Effector CD8-positive, alpha-beta T cell (primary cell): Measurements from ENCODE around the gene PLET1.

ENCODE experiments used
- DNase-seq: peaks from one replicate; lab custom pipeline; 2025; lab: John Stamatoyannopoulos, UW

Gene PLET1

DNA sequence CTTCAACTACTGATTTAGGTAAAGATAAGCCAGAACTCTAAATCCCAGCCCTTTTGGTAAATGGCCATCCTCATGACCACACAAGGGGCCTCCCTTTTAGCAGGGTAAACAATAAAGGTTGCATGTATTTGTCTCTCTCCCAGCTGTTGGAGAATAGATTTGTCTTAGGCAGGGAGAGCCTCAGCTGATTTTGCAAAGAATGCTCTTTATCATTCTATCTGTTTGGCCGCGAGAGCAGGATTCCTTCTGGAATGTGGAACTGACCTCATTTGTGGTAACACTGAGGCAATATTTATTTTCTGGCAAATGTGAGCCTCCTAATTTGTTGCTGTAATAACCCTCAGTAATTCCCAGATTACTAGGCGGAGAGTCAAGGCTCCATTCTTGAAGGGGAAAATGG, 19.2 kb downstream of the PLET1 start:
- no peak for DNase-seq

DNA sequence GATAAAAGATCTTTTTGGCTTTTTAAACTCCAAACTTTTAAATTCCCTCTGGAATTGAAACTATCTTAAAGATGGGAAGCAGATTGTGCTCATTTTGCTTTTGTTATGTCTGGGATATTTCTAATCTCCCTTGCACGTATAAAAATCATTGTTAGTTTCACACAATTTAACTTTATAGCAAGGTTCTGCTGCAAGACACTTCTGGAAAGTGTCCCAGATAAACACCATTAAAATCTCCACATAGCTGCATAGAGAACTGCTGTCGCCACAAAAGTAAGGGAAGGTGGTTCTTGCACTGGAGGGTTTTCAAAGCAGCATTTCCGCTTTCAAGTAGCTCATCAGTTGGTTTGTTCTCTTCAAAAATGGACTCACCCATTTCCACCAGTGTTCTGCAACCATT, 22.6 kb downstream of the PLET1 start:
- no peak for DNase-seq

DNA sequence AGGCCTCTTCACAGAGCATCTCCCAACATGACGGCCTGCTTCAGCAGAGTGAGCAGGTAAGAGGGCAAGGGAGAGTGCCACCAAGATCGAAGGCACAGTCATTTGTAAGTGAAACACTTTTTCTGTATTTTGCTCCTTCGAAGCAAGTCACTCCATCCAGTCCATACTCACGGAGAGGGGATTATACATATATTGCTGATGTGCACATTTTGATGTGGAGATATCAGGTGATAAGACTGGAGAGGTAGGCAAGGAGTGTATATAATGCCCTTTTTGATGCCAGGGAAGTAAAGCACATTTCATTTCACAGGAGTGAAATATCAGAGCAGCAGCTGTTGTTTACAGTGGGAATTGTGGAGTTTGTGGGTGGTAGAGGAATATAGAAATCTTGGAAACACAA, 23.2 kb downstream of the PLET1 start:
- no peak for DNase-seq

DNA sequence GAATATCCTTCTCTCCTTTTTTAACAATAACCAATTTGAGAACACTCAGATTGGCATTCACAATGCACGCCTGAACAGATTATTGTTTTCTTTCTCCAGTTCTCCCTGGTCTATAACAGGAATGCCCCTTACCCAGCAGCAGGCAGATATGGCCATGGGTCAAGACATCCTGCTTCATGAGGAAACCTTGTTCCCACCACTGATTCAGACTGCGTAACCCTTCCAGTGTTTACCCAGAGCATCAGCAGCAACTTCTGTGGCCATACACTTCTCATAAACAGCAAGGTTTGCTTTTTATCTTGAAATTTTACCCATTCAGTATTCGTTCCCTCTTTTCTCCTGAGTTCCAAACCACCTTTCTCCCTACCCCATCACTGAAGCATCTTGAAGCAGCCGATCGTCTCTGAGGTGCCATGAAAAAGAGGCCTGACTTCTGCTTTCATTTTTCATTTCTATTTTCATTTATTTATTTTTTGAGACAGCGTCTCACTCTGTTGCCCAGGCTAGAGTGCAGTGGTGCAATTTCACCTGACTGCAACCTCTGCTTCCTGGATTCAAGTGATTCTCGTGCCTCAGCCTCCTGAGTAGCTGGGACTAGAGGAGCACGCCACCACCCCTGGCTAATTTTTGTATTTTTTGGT, 24.8 kb downstream of the PLET1 start:
- no peak for DNase-seq

DNA sequence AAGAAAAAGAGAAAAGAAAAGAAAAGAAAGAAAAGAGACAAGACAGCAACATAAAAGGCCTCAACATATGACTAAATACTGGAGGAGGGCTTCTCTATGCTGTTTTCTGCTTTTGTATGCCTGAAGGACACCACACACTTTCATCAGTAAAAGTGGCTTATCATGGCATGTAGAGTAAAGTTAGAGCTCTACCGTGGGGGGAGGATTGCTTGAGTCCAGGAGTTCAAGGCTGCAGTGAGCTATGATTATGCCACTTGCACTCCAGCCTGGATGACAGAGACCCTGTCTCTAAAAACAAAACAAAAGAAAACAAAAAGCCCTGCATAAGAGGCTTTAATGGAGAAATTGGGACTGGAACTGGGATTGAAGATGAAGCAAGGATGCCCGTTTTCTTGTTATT, 28.7 kb downstream of the PLET1 start:
- DNase-seq, result no peak

DNA sequence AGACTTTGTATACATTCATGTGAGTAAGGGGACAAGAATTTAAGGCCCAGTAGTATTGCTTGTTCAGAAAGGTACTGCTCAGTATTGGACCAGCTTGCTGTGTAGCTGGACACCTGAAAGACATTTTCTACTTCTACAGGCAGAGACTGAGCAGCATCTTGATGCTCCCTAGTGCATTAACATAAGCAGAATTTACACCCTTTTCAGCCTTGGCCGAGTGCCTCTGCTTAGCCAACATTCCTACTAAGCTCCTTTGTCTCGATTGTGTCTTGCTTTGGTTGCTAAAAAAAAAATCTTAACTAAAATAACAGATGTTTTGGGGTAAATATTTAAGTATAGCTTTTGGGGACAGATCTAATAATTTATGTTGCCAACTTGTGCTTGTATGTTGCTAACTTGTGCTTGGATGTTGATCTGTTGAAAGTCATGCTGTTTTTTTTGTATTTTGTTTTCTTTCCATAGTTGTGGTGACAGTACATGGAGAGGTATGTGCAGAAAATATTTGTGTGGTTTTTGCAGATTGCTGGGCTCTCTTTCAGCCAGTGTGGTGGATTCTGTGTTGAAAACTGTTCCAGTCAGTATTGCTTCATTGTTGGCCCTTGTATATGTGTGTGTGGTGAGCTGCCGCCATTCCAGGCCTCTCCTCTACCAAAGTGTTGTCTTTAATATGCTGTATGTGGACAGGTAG, 30.8 kb downstream of the PLET1 start:
- no peak for DNase-seq

DNA sequence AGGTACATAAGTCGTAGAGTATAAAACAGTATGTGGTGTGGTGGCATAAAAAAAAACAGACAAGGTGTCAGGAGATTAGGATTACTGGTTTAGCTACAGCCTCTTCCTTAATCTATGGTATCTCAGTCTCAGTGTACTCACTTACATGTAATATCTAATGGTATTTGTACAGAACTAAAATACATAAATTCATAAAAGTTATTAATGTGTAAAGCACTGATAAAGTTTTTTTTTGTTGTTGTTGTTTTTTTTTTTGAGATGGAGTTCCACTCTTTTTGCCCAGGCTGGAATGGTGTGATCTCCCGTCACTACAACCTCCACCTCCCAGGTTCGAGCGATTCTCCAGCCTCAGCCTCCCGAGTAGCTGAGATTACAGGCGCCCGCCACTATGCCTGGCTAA, 31.5 kb downstream of the PLET1 start:
- no peak for DNase-seq

DNA sequence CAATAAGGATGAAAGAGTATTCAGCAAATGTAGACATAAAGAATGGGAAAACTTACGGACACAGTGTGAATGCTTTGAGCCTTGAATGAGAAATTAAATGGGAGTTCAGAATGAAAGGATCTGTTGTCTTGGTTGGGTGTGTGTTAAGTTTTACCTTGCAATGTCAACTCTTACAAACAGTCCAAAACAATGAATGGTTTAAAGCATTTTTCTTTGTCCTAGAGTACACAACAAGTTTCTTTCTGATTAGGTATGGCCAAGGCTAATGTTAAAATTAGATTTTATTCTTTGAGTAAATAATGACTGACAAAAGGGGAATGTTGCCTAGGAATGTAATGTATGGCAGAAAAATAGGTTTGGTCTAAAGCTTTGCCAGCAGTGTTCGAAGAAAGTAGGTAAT, 32.0 kb downstream of the PLET1 start:
- DNase-seq, result no peak

DNA sequence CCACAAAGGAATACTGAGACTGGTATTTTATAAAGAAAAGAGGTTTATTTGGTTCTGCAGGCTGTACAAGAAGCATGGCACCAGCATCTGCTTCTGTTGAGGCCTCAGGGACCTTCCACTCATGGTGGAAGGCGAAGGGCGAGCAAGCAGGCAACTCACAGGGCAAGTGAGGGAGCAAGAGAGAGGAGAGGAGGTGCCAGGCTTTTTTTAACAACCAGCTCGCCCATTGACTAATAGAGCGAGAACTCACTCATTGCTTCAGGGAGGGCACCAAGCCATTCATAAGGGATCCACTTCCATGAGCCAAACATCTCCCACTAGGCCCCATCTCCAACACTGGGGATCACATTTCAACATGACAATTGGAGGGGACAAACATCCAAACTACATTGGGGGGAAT, 33.2 kb downstream of the PLET1 start:
- no peak for DNase-seq

DNA sequence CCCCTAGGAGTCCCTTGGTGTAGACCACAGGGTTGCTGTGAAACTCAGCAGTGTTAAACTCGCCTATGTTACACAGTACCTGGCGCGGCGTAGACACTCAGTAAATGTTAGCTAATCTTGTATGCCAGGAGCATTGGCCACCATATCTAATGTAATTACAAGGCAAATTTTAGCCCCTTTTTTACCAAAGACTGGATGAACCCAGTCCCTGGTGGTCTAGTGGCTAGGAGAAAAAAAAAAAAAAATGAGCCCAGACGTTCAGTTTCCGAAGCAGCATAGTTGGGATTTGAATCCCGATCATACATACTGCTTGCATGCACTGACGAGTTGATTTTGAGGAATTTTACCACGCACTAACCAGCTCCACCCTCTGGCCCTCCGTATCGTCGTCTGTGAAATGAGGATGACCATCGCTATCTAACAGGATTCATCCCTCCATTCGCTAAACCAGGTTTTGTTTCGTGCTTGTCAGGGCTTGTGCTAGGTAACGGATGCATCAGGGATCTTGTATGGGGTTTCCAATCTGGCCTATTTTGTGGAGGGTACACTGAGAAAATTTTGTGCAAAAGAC, 33.7 kb downstream of the PLET1 start:
- DNase-seq, result no peak

DNA sequence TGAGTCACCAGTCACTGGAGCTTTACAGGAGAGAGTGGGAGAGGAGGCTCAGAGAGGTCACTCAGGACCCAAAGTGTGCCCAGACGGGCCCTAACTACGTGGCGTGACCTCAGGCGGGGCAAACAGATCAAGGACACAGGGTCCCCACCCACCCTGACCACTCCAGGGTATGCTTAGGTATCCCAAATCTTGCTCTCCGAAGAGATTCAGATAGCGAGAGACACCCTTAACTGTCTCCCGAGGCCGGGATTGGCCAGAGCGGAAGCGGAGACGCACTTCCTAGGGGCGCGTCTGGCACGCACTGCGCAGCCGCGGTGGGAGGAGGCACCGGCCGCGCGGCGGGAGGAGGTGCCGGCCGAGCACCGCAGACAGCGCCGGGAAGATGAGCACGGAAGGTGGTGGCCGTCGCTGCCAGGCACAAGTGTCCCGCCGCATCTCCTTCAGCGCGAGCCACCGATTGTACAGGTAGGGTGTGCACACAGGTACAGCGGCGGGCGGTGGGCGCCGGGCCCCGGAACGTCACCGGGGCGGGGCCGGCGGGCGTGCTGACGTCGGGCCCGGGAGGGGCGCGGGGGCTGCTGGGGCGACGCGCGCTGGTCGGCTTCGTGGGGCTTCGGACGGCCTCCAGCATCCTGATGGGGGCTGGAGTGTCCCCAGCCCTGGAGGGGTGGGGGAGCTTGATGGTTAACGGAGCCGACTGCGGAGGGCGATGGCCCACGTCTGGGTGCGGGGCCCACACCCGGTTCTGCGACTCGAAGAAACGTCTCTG, 34.4 kb downstream of the PLET1 start, which contains the start of gene PTS:
Gene PTS, plus strand, starts transcription at position 367 of the 769 bp plus-strand sequence. Its CDS starts 16 bp downstream, at position 383.
- DNase-seq, result peak; percentile 71

DNA sequence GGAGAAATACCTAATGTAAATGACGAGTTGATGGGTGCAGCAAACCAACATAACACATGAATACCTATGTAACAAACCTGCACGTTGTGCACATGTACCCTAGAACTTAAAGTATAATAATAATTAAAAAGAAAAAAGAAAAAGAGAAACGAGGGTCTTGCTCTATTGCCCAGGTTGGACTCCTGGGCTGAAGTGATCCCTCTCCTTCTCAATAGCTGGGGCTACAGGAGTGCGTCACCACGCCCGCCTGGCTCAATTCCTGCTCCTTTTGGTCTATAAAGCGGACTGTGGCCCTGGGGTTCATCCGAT, 35.0 kb downstream of the PLET1 start:
- DNase-seq, result no peak

DNA sequence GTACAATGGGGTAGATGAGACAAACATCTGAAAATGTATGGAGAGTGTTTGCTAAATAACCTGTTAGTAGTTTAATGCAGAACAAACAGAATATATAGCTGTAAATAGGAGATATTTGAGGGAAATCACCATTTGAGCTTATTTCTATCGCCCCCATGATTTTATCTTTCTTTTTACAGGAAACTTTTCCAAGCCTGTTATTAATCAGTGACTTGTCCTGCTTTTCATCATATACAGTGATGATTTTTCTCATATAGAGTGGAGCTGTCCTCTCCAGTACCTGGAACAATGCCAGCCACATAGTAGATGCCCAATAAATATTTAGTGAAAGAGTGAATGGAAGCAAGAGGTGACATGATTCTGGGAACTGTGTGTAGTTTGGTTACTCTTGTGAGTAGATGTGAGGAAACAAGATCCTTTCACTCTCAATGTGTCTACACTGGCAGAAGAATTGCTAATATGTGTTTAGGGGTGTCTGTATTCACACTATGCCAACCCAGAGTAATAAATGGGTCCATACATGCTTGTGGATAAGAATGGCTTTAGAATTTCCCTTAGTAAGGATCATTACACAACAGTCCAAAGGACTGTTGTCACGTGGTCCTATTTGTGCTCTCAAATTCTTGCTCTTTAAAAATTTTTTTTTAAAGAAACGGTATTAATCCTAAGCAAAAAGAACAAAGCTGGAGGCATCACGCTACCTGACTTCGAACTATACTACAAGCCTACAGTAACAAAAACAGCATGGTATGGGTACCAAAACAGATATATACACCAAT, 36.7 kb downstream of the PLET1 start:
- no peak for DNase-seq

DNA sequence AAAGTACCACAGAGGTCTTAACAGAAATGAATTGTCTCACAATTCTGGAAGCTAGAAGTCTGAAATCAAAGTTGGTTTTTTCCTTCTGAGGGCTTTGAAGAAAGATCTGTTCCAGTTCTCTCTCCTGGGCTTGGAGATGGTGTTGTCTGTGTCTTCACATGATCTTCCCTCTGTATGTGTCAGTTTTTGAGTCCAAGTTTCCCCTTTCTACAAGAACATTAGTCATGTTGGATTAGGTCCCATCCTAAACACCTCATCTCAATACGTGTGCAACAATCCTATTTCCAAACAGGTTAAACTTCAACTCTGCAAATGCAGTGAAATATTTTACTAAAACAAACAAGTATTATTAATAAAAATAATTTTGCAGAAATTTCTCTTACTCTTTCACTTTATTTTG, 37.5 kb downstream of the PLET1 start:
- no peak for DNase-seq

DNA sequence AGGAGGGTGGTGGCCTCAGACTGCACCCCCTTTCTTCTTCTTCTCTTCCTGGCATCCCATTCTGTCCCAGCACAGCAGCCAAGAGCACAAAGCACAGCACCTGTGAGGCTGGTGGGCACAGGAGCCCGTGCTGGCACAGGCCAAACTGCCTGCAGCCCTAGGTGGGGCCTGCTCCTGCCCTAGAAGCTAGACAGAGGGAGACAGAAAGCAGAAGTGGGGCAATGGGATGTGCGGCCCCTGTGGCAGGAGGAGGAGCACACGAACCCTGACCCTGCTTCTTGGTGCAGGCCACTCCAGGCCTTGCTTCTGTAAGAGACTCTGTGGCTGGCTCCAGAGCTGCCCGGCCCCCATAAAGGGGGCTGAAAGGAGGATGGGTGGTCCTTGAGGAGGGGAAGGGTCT, 38.4 kb downstream of the PLET1 start:
- no peak for DNase-seq

DNA sequence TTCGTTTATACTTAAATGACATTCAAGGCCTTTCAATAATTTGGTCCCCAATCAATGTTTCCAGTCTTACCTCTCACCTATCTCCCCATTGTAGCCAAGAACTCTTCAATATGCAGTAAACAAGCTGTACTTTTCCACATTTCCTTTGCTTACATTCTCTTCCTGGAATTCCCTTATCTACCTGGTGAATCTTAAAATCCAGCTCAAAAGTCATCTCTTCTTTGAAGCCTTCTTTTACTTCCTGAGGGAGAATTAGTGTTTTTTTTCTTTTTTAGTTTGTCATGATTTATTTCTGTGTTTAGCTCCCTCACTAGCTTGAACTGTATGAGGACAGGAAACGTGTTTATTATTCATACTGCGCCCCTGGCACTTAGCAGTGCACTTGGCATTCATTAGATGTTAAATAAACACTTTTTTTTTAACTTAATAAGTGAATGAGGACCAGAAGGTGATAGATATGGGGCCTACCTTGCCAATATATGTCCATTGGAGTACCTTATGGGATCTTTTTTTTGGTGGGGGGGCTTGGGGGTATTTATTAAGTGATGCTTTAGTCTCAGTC, 39.3 kb downstream of the PLET1 start:
- no peak for DNase-seq

DNA sequence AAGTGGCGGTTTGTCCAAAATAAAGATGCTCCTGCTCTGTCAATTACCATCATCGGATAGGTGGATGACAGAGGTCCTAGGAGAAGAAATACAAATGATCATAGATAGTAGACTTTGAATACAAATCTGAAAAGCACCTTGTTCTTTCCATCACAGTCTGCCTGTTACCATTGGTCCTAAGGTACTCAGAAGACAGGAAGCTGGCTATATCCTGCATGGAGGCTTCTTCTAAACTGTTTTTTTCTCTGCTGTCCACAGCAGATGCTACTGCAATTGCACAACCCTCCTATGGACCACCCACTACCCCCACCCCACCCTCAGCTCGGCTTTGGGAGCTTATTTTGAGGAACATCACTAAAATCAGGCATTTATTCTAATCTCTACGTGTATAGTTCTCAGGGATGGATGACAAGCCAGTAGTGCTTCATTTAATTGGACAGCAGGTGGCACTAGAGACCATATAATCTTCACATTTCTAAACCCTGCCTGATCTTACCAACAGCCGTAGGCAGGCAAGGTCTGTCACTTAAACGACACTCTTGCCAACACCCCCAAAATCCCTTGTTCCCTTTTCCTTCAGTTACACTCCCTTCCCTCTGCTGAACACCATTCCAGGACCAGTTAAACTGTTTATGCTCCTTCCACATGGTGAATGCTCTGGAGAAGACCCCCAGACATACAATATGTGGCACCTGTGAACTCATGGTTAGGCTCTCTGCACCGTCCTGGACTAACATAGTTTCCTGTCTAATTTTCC, 41.0 kb downstream of the PLET1 start:
- no peak for DNase-seq

DNA sequence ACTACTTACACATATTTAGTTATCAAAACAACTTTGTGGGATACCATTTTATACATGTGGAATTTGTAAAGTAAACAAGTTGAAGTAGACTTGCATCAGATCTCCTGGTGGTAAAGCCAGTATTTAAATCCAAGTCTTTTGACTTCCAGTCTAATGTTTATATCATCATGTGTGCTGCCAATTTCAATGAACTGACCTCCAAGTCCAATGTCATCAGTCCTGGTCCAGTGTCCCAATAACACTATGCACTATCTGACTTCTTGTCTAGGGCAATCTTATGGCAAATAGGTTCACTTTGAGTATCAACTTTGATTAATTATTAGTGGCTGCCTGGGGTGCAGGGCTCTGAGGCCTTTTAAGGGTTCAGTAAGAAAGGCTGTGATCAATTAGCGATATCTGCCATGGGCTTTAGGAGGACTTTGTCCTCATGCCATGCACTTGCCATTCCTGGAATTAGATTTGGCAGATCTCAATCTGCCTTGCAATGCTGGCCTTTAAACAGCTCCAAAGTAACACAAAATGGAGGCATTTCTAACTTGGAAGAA, 44.0 kb downstream of the PLET1 start:
- no peak for DNase-seq

DNA sequence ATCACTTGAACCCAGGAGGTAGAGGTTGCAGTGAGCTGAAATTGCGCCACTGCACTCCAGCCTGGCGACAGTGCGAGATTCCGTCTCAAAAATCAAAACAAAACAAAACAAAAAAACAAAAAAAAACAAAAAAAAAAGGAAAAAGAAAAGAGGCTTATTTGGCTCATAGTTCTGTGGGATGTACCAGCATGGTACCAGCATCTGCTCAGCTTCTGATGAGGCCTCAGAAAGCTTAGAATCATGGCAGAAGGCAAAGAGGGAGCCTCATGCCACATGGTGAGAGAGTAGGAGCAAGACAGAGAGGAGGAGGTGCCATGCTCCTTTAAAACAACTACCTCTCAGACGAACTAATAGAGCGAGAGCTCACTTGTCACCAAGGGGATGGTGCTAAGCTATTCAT, 45.0 kb downstream of the PLET1 start:
- no peak for DNase-seq

DNA sequence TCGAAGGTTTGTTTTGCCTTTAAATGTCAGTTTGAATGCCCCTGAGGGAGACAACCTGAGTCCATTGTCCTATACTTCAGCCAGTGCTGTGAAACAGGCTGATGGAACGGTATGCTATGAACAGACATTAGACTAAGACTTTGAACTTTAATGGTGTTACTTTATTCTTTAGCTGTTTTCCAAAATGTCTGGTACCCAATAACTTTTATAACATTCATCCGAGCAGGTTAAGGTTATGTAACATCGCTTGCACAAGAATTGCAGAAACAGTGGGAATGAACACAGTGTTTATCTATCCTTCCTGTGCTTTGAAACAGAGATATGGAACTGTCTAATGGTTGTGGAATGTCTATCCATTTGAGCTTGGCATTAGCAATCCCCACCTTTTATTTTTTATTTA, 46.9 kb downstream of the PLET1 start:
- DNase-seq, result no peak

DNA sequence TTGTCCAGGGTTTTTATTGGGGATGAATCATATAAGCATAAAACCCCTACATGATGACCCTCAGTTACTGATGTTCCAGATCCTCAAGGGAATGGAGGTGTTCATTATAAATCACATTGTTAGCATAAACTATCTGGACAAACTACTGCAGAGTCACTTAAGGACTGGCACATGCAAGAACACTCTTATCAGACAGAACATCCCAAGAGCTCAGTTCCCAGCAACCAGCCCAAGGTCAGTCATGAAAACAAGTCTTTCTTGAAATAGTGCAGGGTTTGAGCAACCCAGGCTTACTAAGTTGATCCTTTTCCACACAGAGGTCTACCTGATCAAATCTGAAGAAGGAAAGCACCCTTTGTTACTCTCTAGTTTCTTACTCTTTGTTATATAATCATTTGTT, 48.0 kb downstream of the PLET1 start:
- no peak for DNase-seq
